Kidney (tissue), 14 donors: ENCODE data around the gene SNAI3. TPM values are rescaled to one million over a fixed set of nuclear protein-coding genes. Genes with fewer than 3 reads are reported as not detected.
A peak's percentile ranks its signal among the peaks of the same experiment; 100 is the strongest.

Experiments
- DNase-seq, 5 donors: peaks; one replicate each; pipeline ENCODE4 v3.0.0-alpha.2; 2013 to 2020
- FAIRE-seq: peaks from 2 replicates; lab custom pipeline; 2012; peaks lifted over from hg19 to GRCh38; lab: Jason Lieb, UNC
- H3K27ac ChIP-seq, 2 donors: one replicate each; pipeline ENCODE4 v1.7.0; 2013; ENCODE audit warnings: low read depth in 2 of 2, low read length in 2 of 2, inconsistent platforms in 1 of 2
- H3K27me3 ChIP-seq: one replicate; pipeline ENCODE4 v1.7.1; 2013; ENCODE audit warnings: low read length, inconsistent platforms; ENCODE audit not compliant: control insufficient read depth, insufficient read depth
- H3K36me3 ChIP-seq, 3 donors: one replicate each; pipeline versions ENCODE4 v1.7.0 to v1.7.1; 2013; ENCODE audit warnings: low read length in 3 of 3, control low read depth in 1 of 3, inconsistent platforms in 1 of 3; ENCODE audit not compliant: insufficient read depth in 3 of 3, control insufficient read depth in 2 of 3
- H3K4me1 ChIP-seq, 3 donors: one replicate each; pipeline versions ENCODE4 v1.7.0 to v1.7.1; 2013; ENCODE audit warnings: low read length in 3 of 3, inconsistent platforms in 1 of 3, low read depth in 1 of 3; ENCODE audit not compliant: control insufficient read depth in 2 of 3, insufficient read depth in 2 of 3
- H3K4me3 ChIP-seq, 3 donors: one replicate each; pipeline versions ENCODE4 v1.7.0 to v1.8.1; 2013; ENCODE audit warnings: low read length in 3 of 3, control low read depth in 1 of 3, inconsistent platforms in 1 of 3
- H3K9ac ChIP-seq, 3 donors: one replicate each; pipeline versions ENCODE4 v1.7.0 to v1.7.1; 2013; ENCODE audit warnings: low read length in 3 of 3, control low read depth in 1 of 3, inconsistent platforms in 1 of 3
- H3K9me3 ChIP-seq, 3 donors: one replicate each; pipeline versions ENCODE4 v1.7.0 to v1.7.1; 2013; ENCODE audit warnings: low read length in 3 of 3, control low read depth in 1 of 3, inconsistent platforms in 1 of 3; ENCODE audit not compliant: control insufficient read depth in 2 of 3, insufficient read depth in 1 of 3
- intact Hi-C: fragments of 100-400 bp; cut with DNase I; formaldehyde crosslinking; loops from one replicate; pipeline ENCODE4 v1.11.1; 2022
- polyA plus RNA-seq: library from polyadenylated mRNA; stranded (reverse); fragments of 350-450 nt; fragmentation: Illumina TruSeq; extraction: RNeasy Lipid Tissue Mini Kit (QIAGEN cat#74804); gene quantifications from one replicate; pipeline ENCODE4 v1.2.3, GENCODE V29; 2014; ENCODE audit warnings: low read depth, low replicate concordance; ENCODE audit not compliant: insufficient read depth
- total RNA-seq: library from RNA; stranded (reverse); fragmentation: NEBNext Ultra II Directional; extraction: Animal tissue kit (Norgen Biotek cat#: 25700); gene quantifications from one replicate; pipeline ENCODE4 v1.2.1, GENCODE V29; 2021
- TF ChIP-seq, protein P1 (sequence below): IDR thresholded peaks from 3 replicates; pipeline ENCODE4 v1.5.1; 2012; ENCODE audit warnings: mild to moderate bottlenecking, moderate library complexity, borderline replicate concordance; ENCODE audit not compliant: insufficient read depth; ENCODE audit errors: extremely low read depth
- donor health status: control.
- donor health status: control.
- donor health status: control.
- donor health status: control.
- donor health status: control.
- donor health status: DM: yes; HTN: yes; CAD: no.
- donor health status: Normal renal cell carcinoma (clear cell type).

Gene SNAI3
- total and polyA plus RNA-seq, 2 donors from 2014 or later, result 0.75 to 2.3 TPM

DNA sequence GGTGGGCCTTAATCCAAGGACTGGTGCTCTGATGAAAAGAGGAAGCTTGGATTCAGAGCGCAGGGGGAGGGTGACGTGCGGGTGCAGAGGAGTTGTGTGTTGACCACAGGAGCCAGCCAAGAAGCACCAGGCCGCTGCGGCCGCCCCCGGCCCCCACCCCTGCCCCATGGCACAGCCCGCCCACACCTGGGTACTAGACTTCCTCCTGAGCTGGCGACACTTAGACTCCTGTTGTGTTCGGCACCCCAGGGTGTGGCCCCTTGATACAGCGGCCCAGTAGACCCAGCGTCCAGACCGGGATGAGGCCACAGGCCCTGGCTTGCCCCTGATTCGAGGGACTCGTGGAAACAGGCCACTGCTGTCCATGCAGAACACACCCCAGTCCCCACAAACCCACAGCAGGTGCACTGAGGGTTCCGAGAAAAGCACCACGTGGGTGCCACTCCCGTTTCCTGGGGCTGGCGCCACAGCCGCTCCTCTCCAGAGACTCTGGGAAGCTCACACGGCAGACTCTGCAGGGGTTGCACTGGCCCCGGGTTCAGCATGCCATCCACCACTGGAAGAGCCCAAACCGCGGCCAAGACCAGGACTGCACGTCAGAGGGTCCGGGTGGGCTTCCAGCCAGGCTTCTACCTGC lies 5.7 kb upstream of the SNAI3 start:
- DNase-seq (no peak), FAIRE-seq (no peak)
- intact Hi-C loops, result no loop called here
- no peaks in the 10 kb centered on the region for H3K9me3 ChIP-seq
- no peak overlapping the region for H3K27ac ChIP-seq
- H3K4me3 ChIP-seq, result no peak overlapping the region
- no peaks in the 10 kb centered on the region for H3K4me1 ChIP-seq
- peaks cover 2% of the 10 kb centered on the region for H3K27me3 ChIP-seq
- TF ChIP-seq, protein P1, sequence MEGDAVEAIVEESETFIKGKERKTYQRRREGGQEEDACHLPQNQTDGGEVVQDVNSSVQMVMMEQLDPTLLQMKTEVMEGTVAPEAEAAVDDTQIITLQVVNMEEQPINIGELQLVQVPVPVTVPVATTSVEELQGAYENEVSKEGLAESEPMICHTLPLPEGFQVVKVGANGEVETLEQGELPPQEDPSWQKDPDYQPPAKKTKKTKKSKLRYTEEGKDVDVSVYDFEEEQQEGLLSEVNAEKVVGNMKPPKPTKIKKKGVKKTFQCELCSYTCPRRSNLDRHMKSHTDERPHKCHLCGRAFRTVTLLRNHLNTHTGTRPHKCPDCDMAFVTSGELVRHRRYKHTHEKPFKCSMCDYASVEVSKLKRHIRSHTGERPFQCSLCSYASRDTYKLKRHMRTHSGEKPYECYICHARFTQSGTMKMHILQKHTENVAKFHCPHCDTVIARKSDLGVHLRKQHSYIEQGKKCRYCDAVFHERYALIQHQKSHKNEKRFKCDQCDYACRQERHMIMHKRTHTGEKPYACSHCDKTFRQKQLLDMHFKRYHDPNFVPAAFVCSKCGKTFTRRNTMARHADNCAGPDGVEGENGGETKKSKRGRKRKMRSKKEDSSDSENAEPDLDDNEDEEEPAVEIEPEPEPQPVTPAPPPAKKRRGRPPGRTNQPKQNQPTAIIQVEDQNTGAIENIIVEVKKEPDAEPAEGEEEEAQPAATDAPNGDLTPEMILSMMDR, result no peak
- no peak overlapping the region for H3K9ac ChIP-seq
- H3K36me3 ChIP-seq, result no peaks in the 10 kb centered on the region

DNA sequence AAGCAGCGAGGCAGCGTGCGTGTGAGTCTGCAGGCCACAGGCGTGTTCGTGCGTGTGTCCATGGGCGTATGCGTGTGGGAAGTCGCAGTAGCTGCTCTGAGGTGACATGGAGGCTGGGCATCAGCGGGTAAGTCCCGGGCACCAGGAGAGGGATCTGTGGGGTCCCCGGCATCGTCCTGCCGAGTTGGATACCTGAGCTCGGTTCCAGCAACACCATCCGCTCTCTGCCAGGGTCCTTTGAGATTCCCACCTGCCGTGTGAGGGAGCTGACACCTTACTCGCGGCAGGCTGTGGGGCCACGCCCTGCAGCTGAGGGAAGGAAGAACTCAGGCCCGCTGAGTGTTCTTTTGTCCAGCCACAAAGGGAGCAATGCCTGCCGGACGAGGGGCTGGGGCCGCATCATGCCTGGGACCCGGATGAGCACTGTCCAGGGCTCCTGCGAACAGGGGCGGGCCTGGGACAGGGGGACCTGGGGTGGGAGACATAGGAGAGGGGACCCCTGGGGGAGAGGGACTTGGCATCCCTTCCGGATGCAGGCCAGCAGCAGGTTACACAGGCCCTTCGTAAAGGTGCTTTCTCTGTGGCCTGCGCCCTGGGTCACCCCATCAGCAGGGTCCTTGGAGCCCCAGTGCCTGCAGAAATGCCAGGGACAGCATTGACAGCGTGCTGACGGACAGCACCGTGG lies 5.0 kb upstream of the SNAI3 start:
- no peaks in the 10 kb centered on the region for H3K9me3 ChIP-seq
- H3K27me3 ChIP-seq, result peaks cover 2% of the 10 kb centered on the region
- H3K4me1 ChIP-seq, result peaks cover 0 to 4% (median 0%) of the 10 kb centered on the region in 3 donors
- intact Hi-C loops, result no loop called here
- TF ChIP-seq, protein P1, result no peak
- no peak overlapping the region for H3K4me3 ChIP-seq
- no peak for DNase-seq
- H3K27ac ChIP-seq, result no peak overlapping the region
- FAIRE-seq, result no peak
- H3K36me3 ChIP-seq, result no peaks in the 10 kb centered on the region
- no peak overlapping the region for H3K9ac ChIP-seq

- FAIRE-seq, result no peak
- Histone ChIP-seq H3K4me3 (no peak overlapping the region), H3K36me3 (no peaks in the 10 kb centered on the region), H3K27me3 (peaks cover 2% of the 10 kb centered on the region), H3K4me1 (peaks cover 0 to 4% (median 0%) of the 10 kb centered on the region in 3 donors), H3K27ac (no peak overlapping the region), H3K9me3 (no peaks in the 10 kb centered on the region), H3K9ac (no peak overlapping the region)
- TF ChIP-seq, protein P1, result no peak
- intact Hi-C loops, result no loop called here
- peak in 1 of 5 donors; percentile 64 for DNase-seq
These were observed 4.2 kb upstream of the SNAI3 start for GRCh38 chr16:88690341-88691128.
